Stimulated activated CD8-positive, alpha-beta memory T cell treated with anti-CD3 and anti-CD28 coated beads, Interleukin-12 subunit alpha, Interleukin-12 subunit beta, amount 100 ng/mL, for 24 hours (primary cell): ENCODE data around the gene CD38.
"Not testable (repeated sequence)": the region's sequence is repeated elsewhere in the genome, so short reads cannot be mapped to it uniquely, and the experiment has no call there.

Source experiments
- DNase-seq: peaks from one replicate; pipeline ENCODE4 v3.0.0-alpha.2; 2020; ENCODE audit errors: extremely low read depth

CD38 gene

GRCh38 chr4:15762460-15762859 lies 15.7 kb upstream of the CD38 start:
- not testable (repeated sequence) for DNase-seq

GRCh38 chr4:15765391-15765790 lies 12.7 kb upstream of the CD38 start:
- DNase-seq: no peak

- no peak for DNase-seq
Measured at GRCh38 chr4:15765910-15766697, 12.0 kb upstream of the CD38 start.

- no peak for DNase-seq
Measured at GRCh38 chr4:15766821-15767220, 11.3 kb upstream of the CD38 start.

GRCh38 chr4:15769202-15769601 lies 8.9 kb upstream of the CD38 start:
- no peak for DNase-seq

- no peak for DNase-seq
Measured at GRCh38 chr4:15771216-15772058, 6.7 kb upstream of the CD38 start.

- DNase-seq: no peak
Measured at GRCh38 chr4:15774020-15774420, 4.1 kb upstream of the CD38 start.

GRCh38 chr4:15776871-15777648 lies 1.1 kb upstream of the CD38 start:
- no peak for DNase-seq

- DNase-seq: no peak
Measured at GRCh38 chr4:15777697-15778288, 335 bp upstream of the CD38 start.

- DNase-seq: no peak
Measured at GRCh38 chr4:15779306-15779705, 1.2 kb downstream of the CD38 start.

GRCh38 chr4:15779809-15780208 lies 1.7 kb downstream of the CD38 start:
- DNase-seq: no peak

- no peak for DNase-seq
Measured at GRCh38 chr4:15781427-15782095, 3.4 kb downstream of the CD38 start.

- no peak for DNase-seq
Measured at GRCh38 chr4:15783676-15784075, 5.5 kb downstream of the CD38 start.

GRCh38 chr4:15784959-15785634 lies 7.0 kb downstream of the CD38 start:
- no peak for DNase-seq

GRCh38 chr4:15786743-15787142 lies 8.6 kb downstream of the CD38 start:
- DNase-seq: no peak

GRCh38 chr4:15792974-15793373 lies 14.8 kb downstream of the CD38 start:
- DNase-seq: no peak

GRCh38 chr4:15793506-15794363 lies 15.6 kb downstream of the CD38 start:
- no peak for DNase-seq

- DNase-seq: no peak
Measured at GRCh38 chr4:15794426-15794825, 16.3 kb downstream of the CD38 start.

- DNase-seq: no peak
Measured at GRCh38 chr4:15794905-15795304, 16.8 kb downstream of the CD38 start.

- no peak for DNase-seq
Measured at GRCh38 chr4:15797320-15797719, 19.2 kb downstream of the CD38 start.
